Activated naive CD8-positive, alpha-beta T cell treated with anti-CD3 and anti-CD28 coated beads, Interleukin-2, amount 50 U/mL, for 16 hours (primary cell): Measurements from ENCODE around the gene COTL1.
"Not testable (repeated sequence)": the region's sequence is repeated elsewhere in the genome, so short reads cannot be mapped to it uniquely, and the experiment has no call there.

Source experiments
- DNase-seq: peaks from one replicate; pipeline ENCODE4 v3.0.0-alpha.2; 2020; ENCODE audit warnings: low read depth, low spot score

Gene COTL1

DNA sequence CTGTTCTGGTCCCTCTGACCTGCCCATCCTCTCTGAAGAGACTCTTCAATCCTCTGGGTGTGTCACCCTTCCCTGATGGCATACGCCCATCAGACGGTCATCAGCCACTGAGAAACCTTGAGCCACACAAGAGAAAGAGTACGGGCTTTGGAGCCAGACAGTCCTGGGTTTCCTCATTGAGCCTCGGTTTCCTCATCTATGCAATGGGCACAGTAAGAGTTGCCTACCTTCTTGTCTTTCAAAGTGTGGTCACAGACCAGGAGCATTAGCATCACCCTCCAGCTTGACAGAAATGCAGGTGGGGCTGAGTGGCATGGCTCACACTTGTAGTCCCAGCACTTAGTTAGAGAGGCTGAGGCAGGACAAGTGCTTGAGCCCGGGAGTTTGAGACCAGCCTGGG is 87.3 kb downstream of the COTL1 start:
- no peak for DNase-seq

DNA sequence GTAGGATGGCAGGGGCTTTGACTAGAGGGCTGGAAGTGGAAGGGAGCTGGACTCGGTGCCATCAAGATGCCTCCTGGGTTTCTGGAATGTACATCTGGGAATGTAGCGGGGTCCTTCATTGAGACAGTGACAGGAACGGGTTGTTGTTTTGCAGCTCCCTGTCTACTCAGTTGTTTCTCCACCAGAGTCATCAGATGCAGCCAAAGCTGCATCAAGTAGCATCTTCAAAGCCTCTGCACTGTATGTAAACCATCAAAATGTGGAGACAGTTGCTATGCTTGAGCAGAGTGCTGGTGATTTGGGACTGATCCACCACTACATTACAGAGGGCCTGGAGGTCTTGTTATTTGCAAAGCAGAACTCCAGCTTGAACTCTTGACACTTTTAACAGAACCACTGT is 88.3 kb downstream of the COTL1 start:
- no peak for DNase-seq

DNA sequence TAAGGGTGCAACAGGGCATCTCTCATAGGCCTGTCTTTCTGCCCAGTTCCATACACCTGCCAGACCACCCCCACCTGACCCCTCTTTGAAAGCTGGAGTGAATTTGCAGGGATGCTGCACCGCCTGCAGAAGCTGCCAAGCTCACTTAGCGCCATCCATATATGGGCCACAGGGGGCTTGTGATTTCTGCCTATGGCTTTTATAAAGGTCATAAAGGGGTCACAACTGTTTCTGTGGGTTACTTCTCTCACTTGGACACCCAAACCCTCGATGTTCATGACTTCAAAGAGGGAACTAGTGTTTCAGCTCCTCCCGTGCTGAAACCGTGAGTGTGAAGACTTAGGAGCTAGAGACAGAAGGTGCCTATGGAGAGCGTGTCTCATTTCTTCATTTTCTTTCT is 89.6 kb downstream of the COTL1 start:
- DNase-seq: no peak

DNA sequence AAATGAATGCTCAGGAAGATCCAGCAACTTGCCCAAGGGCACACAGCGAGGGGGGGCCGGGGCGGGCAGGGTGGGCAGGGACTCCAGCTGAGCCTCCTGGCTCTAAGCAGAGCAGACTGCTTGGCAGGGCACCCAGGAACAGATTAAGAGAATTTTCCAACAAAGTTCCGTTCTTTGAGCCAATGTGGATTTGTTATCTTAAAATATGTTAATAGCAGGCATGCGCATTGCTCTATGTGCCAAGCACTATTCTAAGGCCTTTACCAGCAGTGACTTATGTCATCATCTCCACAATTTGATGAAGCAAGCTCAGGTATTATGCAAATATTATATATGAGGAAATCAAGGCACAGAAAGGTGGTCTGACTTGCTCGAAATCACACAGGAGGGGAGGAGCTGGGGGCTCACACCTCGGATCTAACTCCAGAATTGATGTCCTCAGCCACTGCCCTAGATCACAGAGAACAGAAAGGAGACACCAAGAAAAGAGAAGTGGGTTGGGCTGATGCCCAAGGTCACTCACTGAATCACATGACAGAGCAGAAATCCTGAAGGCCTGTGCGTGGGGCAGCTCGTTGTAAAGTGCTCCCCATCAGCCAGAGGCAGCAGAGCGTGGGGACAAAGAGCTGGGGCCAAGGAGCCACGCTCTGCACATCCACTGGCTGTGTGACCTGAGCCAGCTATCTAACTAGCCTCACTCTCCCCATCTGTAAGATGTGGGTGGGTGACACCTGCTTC is 90.2 kb downstream of the COTL1 start:
- no peak for DNase-seq

DNA sequence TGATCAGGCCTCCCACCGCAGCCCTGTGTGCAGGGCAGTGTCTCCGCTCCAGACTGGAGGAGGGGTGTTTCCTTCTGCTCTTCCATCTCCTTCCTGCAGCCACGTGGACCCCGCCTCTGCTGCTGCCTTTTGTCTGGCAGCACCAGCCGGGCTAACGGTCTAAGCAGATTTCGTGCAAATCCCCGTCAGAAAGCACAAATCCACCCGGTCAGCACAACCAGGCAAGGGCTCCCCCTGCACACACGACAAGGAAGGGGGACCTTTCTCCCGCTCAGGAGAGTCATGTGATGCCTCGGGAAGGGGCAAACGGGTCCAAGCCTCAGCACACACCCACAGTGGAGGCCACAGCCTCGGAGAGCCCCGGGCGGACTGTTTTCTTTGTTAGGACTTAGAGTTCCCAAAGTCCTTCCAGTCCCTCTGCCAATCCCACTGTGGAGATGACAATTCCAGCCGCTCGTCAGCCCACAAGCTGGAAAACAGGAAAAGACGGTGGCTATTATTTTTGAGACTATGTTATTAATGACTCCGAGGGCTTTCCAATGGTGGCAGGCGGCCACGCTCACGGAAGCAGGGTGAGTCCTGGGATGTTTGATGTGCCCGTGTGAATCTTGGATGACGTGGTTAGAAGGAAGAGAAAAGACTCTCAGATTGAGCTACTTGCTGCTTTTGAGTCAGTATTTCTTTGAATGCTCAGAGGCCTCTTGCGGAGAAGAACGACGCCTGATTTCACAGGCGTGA is 90.9 kb downstream of the COTL1 start:
- DNase-seq: no peak

DNA sequence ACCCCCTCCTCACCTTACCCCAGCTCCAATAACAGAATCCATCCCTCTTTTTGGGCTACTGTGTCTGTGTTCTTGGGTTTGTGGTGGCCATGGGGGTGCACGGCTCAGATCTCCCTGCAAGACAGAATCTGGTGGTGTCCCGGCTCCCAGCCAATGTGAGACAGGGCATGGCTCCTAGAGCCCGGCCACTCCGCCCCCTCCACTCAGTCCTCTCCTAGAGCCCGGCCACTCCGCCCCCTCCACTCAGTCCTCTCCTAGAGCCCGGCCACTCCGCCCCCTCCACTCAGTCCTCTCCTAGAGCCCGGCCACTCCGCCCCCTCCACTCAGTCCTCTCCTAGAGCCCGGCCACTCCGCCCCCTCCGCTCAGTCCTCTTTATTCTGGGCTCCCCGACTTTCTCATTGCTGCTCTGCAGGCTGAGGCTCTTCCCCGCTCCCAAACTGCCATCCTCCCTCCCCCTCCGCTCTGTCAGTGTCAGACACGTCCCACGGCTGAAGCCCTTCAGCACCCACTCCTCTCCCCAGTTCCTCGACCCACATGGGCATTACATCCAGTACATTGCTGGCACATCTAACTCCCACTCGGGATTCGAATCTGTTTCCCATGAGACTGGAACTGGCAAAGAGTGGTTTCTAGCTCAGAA is 92.8 kb downstream of the COTL1 start:
- DNase-seq: not testable (repeated sequence)

DNA sequence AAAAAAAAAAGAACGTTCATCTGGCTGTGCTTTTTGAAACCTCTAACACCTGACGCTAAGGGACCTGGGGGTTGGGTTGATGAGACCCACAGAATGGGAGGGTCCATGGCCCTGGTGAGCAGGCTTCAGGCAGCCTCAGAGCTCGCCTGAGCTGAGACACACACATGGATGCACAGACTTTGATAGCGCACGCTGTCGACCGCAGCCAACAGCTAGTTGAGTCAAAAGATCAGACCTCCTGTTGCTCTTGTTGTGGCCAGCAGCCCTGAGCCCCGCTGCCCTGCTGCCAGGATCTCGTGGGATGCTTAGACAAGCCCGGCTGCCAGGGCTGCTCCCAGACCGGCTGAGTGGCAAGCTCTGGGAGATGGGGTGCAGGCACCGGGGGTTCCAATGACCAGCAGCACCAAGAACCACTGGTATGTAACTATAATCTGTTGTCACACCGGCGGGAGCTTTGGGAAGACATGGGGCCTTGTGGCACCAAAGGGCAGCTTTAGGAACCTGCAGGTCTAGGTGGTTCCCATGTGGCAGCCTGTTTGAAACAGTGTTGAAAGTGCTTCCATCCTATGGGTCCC is 93.4 kb downstream of the COTL1 start:
- DNase-seq: no peak

DNA sequence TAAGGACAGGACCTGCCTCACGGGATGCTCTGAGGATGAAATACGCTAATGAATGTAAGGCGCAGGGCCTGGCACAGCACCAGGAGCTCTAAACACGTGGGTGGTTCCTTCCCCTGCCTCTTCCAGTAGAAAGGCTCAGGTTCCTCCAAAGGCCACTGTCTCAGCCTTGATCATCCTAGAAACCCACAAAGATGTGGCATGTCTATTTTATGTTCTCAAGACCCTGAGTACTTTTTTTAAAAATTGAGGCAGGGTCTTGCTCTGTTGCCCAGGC is 96.4 kb downstream of the COTL1 start:
- DNase-seq: no peak

DNA sequence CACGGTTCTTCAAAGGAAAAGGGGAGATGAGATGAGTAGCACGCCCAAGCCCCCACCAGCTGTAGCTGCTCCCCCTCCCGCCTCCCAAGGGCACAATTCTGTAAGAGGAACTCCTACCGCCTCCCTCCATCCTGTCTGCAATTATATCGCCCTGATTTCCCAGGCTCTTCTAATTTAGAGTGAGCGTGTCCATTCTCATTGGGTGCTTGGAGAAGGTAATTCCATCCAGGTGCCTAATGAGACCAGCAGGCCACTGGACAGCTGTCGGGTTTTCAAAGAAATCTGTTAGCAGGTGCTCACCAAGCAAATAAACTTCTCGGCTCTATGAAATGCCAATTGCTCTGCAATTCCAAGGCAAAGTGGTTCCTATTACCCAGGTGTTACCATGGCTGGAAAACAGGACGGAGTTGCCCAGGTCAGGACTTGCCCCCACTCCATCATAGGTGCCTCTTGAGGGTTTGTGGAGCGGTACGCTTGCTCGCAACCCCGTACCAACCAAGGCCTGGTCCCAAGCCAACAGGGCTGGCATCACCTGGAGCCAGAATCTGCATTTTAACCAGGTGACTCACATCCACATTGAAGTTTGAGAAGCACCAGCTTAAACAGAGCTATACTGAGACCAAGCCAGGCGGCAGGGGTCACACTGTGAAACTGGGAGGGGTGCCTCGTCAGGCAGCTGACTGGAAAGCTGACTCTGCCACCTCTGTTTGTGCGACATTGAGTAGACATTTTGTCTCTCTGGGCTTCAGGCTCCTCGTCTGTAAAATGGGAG is 97.0 kb downstream of the COTL1 start:
- DNase-seq: no peak

DNA sequence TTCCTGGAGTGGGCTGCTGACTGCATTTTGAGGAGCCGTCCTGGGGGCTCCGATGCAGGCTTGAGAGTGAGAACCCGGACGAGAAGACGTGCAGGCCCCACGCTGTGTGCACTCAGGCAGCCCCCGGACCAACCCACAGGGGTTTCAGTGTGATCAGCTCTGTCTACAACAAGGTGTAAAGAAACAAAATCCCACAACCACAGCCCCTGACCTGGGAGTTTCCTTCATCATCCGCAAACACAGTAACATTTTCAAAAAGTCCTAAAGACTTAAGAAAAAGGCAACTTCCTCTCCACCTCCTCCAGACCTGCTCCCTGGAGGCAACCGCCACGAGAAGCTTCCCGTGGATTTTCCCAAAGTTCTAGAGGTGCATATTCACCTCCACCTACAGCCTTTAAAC is 98.0 kb downstream of the COTL1 start:
- no peak for DNase-seq

DNA sequence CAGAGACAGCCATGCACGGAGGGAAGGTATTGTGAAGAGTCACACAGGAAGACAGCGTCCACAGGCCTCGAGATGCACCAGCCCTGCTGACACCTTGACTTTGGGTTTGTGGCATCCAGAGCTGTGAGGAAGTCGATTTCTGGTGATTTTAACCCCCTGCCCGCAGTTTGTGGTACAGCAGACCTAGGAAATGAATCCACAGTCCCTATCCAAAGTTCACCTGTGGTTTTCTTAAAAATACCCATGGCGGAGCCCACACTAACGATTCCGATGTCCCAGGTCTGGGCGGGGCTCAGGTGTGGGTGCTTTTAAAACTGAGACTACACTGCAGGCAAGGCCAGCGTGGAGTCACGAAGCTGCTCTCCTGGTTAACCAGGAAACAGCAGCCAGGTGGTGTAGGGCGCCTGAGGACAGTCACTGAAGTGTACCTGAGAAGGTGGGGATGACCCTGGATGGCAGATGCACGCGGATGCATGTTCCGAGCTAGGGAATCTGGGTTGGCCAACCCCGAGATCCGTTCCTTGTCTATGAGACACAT is 99.0 kb downstream of the COTL1 start:
- no peak for DNase-seq

DNA sequence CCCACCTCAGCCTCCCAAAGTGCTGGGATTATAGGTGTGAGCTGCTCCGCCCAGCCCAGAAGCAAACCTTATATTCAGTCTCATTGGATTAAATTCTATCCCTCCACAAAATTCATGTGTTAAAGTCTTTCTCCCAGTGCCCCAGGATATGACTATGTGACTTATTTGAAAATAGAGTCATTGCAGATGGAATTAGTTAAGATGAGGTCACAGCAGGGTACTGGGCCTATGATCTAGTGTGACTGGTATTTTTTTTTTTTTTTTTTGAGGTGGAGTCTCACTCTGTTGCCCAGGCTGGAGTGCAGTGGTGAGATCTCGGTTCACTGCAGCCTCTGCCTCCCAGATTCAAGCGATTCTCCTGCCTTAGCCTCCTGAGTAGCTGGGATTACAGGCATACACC is 99.7 kb downstream of the COTL1 start:
- DNase-seq: not testable (repeated sequence)

DNA sequence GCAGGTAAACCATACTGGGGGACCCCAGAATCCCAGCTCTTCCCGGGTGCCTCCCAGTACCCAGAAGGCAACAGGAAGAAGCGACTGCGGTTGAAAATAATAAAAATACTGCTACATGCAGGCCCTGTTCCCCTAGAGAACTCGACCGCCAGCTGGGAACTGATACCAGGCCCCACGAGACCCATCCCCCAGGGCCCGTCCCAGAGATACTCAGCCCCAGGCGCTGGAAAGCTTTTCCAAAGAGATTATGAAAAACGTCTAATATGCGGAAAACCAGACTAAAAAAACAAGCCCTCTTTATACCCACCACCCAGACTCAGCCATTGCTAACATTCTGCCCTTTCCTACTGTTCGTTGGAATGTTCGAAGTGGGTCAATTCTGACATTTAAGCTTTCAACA is 100.5 kb downstream of the COTL1 start:
- no peak for DNase-seq
